GM21723 (cell line): ENCODE data around the gene LRRC56.

Experiments
- ATAC-seq: cut with Tn5 transposase; IDR thresholded peaks from one replicate; pipeline ENCODE4 v1.9.1; 2021; ENCODE audit warnings: mild to moderate bottlenecking, moderate library complexity; ENCODE audit not compliant: unreplicated experiment

Gene LRRC56, protein sequence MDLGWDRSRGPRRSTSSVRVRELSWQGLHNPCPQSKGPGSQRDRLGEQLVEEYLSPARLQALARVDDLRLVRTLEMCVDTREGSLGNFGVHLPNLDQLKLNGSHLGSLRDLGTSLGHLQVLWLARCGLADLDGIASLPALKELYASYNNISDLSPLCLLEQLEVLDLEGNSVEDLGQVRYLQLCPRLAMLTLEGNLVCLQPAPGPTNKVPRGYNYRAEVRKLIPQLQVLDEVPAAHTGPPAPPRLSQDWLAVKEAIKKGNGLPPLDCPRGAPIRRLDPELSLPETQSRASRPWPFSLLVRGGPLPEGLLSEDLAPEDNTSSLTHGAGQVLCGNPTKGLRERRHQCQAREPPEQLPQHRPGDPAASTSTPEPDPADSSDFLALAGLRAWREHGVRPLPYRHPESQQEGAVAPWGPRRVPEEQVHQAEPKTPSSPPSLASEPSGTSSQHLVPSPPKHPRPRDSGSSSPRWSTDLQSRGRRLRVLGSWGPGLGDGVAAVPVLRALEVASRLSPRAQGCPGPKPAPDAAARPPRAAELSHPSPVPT

DNA sequence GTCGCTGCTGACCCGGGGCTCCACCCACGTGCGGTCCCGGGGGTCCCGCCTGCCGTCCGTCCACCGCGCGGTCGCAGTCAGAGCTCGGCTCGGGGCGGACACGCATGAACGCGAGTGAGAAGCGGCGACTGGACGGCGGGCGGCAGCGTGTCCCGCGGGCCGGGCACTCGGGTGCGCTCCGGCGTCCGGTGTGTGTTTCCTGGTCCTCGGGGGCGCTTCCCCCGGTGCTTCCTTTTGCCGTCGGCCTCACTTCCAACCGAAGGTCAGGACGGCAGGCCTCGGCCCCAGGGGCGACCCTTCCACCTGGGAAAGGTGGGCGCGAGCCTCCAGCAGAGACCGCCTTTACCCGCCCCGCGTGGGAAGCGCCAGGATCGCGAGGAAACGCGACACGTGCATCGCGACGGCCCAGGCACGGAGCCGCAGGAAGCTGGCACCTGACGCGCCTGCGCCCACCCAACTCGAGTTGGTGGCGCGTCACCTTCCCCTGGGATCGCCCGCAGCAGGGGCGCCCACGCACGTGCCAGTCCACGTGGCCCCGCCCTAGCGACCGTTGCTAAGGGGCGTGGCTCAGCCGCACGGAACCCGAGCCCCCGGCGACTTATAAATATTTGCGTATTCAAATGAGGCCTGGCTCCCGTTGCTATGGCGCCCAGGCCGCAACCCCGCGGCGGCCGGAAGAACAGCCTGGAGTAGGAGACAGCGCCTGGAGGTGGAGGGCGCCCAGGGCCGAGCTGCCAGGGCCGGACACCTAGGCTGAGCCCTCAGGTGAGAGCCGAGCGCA lies at the start of gene LRRC56:
LRRC56 (plus strand) TSS at position 687 of the 781 bp plus-strand sequence. CDS start 3,158 bp downstream, outside the sequence.
- peak; percentile 55 for ATAC-seq

DNA sequence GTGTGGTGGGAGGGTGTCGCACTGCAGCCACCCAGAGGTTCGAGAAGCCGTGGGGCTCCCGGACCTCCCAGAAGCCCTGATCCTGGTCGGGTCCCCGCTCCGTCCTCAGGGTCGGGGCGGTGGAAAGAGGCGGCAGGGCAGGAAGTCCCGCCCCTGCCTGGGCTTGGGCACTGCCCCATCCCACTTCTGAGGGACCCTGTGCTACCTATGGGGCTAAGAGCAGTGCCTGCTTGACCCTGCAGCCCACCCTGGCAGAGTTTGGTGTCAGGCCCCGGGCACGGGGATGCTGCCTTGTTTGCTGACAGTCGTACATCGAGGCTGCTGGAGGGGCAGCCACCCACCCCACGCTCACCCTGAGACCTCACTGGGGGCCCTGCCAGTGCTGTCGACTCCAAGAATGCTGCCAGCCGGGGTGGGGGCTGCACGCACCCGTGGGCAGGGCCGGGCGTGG lies 49.7 kb upstream of the LRRC56 start:
- ATAC-seq = no peak

DNA sequence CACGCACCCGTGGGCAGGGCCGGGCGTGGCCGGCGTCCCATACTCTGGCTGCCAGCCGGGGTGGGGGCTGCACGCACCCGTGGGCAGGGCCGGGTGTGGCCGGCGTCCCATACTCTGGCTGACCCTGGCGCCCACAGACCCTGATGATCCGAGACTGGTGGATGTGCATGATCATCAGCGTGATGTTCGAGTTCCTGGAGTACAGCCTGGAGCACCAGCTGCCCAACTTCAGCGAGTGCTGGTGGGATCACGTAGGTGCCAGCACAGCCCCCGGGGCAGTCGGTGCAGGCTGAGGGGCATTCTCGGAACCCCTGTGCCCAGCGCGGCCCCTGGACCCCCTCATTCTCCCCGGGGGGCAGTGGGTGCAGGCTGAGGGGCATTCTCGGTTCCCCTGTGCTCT lies 49.3 kb upstream of the LRRC56 start:
- ATAC-seq = no peak

DNA sequence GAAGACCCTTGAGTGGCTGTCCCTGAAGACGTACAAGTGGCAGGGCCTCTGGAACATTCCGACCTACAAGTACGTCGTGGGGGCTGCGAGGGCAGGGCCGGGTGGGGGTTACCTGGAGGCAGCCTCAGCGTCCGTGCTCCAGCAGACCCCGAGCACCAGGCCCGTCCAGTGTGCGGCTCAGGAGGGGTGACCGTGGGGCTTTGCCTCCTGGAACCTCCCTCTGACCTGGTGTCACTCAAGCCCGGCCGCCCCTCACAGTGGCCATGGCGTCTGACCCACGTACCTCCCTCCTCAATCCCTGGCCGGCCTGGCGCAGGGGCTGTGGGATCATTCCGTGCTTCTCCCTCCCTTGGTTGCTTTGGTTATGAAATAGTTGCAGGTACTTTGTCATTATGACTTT lies 48.7 kb upstream of the LRRC56 start:
- no peak for ATAC-seq

DNA sequence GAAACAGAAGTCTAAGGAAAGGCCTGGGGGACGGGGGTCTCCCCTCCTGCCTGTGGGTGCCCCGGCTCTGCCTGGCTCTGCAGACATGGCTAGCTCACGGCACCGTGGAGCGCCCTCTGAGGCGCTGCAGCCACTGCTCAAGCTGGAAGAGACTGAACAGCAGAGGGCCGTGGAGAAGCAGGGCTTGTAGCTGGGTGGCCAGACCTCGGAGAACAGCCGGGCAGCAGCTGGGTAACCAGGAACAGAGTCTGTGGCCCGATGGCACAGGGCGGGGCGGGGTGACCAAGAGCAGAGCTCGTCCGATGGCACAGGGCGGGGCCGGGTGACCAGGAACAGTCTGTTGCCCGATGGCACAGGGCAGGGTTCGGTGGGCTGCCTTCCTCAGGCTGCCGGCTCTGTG lies 48.3 kb upstream of the LRRC56 start:
- no peak for ATAC-seq

DNA sequence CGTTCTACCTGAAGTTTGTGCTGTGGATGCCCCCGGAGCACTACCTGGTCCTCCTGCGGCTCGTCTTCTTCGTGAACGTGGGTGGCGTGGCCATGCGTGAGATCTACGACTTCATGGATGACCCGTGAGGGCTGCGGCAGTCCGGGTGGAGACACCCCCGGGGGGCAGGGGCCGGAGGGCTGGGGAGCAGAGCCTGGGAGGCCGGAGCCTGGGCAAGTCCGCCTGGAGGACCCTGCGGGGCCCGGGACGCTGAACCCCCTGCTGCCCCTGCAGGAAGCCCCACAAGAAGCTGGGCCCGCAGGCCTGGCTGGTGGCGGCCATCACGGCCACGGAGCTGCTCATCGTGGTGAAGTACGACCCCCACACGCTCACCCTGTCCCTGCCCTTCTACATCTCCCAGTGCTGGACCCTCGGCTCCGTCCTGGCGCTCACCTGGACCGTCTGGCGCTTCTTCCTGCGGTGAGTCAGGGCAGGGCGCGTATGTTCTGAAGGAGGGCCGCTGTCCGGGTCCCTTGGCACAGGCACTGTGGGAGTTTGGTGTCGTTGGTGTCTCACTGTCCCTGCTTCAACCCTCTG lies 47.6 kb upstream of the LRRC56 start:
- ATAC-seq = no peak

DNA sequence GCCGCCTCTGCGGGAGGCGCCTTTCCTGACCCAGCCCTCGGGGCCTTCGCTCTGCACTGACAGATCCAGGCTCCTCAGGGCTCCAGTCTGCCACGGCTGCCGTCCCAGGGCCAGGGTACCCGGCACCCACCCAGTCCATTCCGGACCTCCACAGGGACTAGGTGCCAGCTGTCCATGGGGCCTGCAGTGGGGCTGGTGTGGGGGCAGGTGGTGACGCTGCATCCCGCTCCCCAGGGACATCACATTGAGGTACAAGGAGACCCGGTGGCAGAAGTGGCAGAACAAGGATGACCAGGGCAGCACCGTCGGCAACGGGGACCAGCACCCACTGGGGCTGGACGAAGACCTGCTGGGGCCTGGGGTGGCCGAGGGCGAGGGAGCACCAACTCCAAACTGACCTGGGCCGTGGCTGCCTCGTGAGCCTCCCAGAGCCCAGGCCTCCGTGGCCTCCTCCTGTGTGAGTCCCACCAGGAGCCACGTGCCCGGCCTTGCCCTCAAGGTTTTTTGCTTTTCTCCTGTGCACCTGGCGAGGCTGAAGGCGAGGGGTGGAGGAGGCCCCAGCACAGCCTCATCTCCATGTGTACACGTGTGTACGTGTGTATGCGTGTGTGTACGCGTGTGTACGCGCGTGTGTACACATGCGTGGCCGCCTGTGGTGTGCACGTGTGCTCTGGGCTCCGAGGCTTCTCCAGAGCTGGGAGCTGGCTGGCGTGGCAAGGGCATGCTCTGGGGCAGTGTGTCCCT lies 47.0 kb upstream of the LRRC56 start:
- no peak for ATAC-seq

DNA sequence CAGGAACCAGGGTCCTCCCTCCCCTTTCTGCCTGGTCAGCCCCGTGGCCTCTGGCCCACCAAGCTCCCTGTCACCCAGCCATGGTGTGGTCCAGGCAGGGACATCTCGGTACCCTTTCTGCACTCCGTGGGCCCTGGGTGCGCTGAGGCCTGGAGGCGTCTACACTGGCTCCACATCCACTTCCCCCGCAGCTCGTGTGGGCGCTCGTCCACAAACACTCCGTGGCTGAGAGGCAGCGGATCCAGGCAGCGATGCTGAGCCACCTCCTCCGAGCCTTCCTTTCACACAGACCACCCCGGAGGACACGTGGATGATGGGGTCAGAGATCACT lies 46.4 kb upstream of the LRRC56 start:
- ATAC-seq = no peak

DNA sequence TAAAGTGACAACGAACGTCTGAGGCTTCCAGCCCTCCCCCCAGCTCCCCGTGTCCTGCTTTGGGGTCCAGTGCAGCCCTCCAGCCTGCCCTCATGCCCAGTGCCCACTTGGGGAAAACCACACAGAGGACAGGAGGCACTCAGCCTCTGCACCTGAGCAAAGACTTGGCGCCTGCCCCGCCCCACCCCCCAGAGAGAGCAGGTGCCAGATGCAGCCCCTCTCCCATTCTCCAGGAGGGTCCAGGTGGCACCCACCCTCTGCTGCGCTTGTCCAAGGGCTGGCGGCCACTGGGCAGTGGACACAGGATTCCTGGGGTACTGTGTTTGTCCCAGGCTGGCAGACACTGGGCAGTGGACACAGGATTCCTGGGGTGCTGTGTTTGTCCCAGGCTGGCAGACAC lies 46.0 kb upstream of the LRRC56 start:
- no peak for ATAC-seq

DNA sequence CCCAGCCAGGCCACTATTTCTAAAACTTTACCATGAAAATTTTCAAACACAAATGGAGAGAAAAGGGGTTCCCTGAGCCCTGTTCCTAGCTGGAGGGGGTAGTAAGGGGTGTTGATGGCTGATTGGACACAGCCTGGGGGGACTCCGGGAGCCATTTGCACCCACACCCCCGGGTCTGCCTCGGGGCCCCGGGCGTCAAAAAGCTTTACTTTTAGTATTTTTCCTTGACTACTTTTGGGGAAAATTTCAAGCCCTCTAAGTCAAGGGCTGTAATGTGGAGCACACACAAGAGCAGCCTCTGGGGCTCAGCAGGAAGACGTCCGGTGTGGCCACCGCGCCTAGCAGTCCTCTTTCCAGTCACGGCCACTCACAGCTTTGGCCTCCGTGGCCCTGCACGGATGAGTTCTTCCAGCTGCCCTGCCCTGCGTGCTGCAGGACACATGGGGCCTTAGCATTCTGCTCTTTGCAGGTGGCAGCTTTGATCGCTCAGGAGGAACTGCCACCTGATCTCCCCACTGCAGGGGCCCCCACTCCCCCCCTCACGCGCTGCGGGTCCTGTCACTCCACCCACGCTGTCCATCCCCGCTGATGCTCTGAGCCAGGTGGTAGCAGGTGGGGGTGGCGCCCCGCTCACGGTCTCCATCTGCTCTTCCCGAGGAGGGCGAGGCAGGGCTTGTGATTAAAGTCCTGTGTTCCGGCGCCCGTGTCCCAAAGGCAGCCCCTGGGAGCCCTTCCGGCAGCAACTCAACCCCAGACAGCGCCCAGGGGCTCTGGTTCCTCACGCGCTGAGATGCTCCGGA lies 44.7 kb upstream of the LRRC56 start:
- ATAC-seq = no peak

DNA sequence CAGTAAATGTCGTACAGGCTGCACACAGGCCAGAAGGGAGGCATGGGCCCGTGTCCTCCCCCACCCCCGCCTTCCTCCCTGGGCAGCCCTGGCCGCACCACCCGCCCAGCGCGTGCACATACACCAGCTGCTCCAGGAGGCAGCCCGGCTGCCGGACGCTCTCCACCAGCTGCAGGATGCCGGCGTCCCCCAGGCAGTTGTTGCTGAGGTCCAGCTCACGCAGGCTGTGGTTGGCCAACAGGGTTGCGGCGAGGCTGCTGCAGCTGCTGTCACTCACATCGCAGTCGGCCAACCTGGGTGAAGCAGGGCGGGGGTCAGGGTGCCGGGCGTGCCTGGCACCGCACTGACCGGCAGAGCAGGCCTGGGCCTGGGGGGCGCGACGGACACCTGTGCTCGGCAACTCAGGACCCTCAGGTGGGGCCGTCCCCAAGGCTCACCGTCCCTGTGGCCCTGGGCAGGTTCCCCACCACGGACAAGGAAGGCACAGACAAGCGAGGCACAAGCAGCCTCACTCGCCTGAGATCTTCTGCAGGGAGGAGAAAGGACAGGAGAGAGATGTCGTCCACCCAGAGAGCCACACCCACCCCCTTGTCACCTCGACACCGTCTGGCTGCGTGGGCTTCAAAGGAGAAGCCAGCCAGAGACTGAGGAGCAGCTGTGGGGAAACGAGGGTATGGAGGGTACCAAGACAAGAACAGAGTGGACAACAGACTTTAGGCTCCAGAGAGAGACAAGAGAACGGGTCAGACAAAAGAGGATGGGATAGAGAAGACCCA lies 42.4 kb upstream of the LRRC56 start:
- no peak for ATAC-seq

DNA sequence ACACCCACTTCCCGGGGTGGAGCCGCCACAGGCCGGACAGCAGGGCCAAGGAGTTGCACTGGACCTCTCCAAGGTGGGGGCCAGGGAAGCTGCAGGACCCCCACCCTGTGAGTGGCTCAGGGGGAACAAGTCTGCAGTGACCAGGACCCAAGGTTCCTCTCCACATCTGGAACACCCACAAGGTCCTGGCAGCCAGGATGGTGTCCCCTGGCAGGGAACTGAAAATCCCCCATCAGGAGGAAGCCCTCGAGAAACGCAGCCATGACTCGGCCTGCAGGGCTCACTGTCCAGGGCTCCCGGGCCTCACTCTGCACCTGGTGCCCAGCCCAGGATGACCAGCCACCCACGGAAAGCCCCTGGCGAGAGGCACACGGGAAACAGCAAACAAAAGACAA lies 41.8 kb upstream of the LRRC56 start:
- ATAC-seq = no peak

DNA sequence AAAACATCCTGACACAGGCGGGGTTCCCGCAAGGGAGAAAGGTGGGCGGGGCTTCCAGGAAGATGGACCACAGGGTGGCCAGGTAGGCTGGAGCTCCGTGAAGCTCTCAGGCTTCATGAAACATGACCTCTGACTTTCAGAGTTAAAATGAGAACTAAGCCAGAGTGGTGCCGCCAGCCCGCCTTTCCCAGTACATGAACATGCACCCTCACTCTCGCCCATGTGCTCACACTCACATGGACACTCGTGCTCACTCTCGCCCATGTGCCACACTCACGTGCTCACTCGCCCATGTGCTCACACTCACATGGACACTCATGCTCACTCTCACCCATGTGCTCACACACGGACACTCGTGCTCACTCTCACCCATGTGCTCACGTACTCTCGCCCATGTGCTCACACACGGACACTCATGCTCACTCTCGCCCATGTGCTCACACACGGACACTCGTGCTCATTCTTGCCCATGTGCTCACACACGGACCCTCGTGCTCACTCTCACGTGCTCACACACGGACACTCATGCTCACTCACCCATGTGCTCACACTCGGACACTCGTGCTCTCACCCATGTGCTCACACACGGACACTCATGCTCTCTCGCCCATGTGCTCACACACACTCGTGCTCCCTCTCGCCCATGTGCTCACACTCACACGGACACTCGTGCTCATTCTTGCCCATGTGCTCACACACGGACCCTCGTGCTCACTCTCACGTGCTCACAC lies 40.3 kb upstream of the LRRC56 start:
- ATAC-seq = no peak

DNA sequence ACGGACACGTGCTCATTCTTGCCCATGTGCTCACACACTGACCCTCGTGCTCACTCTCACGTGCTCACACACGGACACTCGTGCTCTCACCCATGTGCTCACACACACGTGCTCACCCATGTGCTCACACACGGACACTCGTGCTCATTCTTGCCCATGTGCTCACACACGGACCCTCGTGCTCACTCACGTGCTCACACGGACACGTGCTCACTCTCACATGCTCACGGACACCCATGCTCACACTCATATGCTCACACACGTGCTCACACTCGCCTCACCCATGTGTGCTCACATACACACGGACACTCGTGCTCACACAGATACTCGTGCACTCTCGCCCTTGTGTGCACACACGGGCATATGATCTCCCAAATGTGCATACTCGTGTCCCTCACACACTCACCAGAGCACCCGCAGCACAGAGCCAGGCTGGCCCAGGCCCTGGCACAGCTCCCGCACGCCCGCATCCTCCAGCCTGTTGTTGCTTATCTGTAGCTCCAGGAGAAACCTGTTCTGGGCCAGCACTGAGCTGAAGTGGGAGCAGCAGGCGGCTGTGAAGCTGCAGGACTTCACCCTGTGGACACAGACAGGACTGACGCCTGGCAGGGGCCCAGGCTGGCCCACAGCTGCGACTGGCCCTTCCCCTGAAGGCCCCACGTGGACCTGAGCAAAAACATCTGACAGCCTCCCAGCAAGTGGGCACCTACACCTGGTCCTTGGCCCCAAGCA lies 39.6 kb upstream of the LRRC56 start:
- no peak for ATAC-seq

DNA sequence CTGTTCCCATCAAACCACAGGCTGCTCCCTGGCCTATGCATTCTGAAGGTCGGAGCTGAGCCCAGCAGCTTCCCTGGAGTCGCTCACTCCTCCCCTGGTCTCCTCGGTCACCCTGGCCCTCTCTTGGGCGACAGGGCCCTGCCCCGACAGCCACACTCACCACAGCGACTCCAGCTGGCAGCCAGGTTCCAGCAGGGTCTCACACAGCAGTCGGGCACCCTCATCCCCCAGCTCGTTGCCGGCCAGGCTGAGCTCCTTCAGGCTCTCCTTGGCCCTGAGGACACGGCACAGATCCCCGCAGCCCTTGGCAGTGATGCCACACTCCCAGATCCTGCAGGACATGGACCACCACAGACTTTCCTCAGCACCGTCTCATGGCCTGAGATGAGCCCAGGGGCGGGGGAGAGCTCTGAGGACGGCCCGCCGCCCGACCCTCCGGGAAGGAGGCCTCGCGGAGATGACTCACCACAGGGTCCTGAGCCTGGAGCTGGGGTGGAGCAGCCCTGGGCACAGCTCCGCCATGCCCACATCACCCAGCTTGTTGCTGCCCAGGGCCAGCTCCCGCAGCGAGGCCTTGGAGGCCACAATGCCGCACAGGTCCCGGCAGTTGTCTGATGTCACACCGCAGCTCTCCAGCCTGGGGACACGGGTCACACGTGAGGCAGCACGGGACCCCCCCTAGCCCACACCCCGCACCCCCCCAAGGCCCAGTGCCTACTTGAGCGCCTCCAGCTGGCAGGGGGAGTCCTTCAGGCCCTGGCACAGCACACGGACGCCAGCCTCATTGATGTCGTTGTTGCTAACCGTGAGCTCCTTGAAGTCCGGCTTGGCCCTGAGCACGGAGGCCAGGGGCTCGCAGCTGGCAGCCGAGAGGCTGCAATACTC lies 38.8 kb upstream of the LRRC56 start:
- no peak for ATAC-seq

DNA sequence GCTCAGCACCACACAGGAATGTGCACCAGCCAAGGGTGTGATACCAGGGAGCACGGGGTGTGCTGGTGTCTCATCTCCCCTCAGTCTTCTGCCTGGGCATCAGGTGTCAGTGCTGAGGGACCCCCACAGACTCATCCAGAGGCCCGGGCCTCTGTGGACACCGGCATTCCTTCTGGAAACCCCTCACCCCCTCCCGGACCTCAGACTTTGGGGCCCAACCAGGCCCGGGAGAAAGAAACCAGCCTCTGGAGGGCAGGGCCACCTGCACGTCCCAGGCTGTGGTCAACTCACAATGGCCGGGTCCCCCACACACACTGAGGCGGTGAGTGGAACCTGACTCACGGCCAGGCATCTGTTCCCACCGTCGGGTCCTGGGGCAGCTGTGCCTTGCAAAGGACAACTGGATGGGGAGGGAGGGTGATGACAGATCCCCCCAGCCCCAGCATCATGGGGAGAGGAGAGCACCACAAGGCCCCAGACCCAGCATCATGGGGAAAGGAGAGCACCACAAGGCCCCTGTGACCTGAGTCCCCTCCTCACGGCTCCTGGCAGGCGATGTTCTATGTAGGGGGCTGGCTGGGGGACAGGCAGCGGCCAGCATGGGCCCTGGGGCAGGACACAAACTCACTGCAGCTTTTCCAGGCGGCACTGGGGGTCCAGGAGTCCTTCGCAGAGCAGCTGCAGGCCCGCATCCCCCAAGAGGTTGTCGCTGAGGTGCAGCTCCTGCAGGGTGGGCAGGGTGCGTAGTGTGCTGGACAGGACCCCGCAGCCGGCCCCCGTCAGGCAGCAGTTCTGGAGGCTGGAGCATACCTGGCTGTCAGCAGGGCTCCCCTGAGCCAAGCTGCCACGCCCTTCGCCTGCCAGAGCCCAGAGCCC lies 37.9 kb upstream of the LRRC56 start:
- no peak for ATAC-seq
